CD8-positive, alpha-beta memory T cell (primary cell): ENCODE data around the gene VPS16. TPM values are rescaled to one million over a fixed set of nuclear protein-coding genes. Genes with fewer than 3 reads are reported as not detected.

Experiments used
- CTCF ChIA-PET: fragments of 350-600 bp; sonication (Branson Sonifier 250); formaldehyde crosslinking; loops from one replicate; lab custom pipeline; 2021; ENCODE audit warnings: antibody characterized with exemption; lab: Charles Lee
- POLR2A ChIA-PET: fragments of 350-600 bp; sonication (Branson Sonifier 250); formaldehyde crosslinking; loops from one replicate; lab custom pipeline; 2021; ENCODE audit warnings: antibody characterized with exemption; lab: Charles Lee
- DNase-seq, 5 donors: peaks; one replicate each; pipeline versions ENCODE4 v3.0.0 to v3.0.0-alpha.2; 2020 to 2022; ENCODE audit warnings: mixed read lengths in 1 of 5
- H3K27ac ChIP-seq: one replicate; pipeline ENCODE4 v1.7.0; 2013; ENCODE audit warnings: low read depth, mild to moderate bottlenecking, low read length, moderate library complexity
- H3K27me3 ChIP-seq: 2 replicates; pipeline ENCODE4 v1.7.0; 2013; ENCODE audit warnings: low read length, mild to moderate bottlenecking; ENCODE audit not compliant: insufficient read depth, poor library complexity, severe bottlenecking
- H3K36me3 ChIP-seq: 2 replicates; pipeline ENCODE4 v1.7.0; 2013; ENCODE audit warnings: mild to moderate bottlenecking, low read length, moderate library complexity; ENCODE audit not compliant: insufficient read depth
- H3K4me1 ChIP-seq: 2 replicates; pipeline ENCODE4 v1.7.0; 2013; ENCODE audit warnings: mild to moderate bottlenecking, low read length, moderate library complexity; ENCODE audit not compliant: insufficient read depth
- H3K4me3 ChIP-seq: 2 replicates; pipeline ENCODE4 v1.7.0; 2013; ENCODE audit warnings: mild to moderate bottlenecking, low read length
- H3K9me3 ChIP-seq: 2 replicates; pipeline ENCODE4 v1.7.0; 2013; ENCODE audit warnings: mild to moderate bottlenecking, low read length
- H3K27ac Mint-ChIP-seq, 8 donors: one replicate each; pipeline ENCODE4 v1.8.0; 2020 to 2021; ENCODE audit warnings: mixed read lengths in 8 of 8, mild to moderate bottlenecking in 6 of 8, inconsistent platforms in 3 of 8, moderate library complexity in 3 of 8
- H3K27me3 Mint-ChIP-seq, 2 donors: one replicate each; pipeline ENCODE4 v1.8.0; 2020 to 2021; ENCODE audit warnings: mixed read lengths in 2 of 2, mild to moderate bottlenecking in 1 of 2, moderate library complexity in 1 of 2
- H3K36me3 Mint-ChIP-seq, 3 donors: one replicate each; pipeline ENCODE4 v1.8.0; 2020 to 2021; ENCODE audit warnings: mixed read lengths in 3 of 3, inconsistent platforms in 1 of 3, mild to moderate bottlenecking in 1 of 3
- H3K4me1 Mint-ChIP-seq, 3 donors: one replicate each; pipeline ENCODE4 v1.8.0; 2020 to 2021; ENCODE audit warnings: mixed read lengths in 3 of 3, inconsistent platforms in 1 of 3, mild to moderate bottlenecking in 1 of 3
- H3K4me3 Mint-ChIP-seq, 7 donors: one replicate each; pipeline ENCODE4 v1.8.0; 2020 to 2021; ENCODE audit warnings: mixed read lengths in 7 of 7, mild to moderate bottlenecking in 6 of 7, moderate library complexity in 4 of 7, inconsistent platforms in 2 of 7
- H3K9me3 Mint-ChIP-seq, 5 donors: one replicate each; pipeline ENCODE4 v1.8.0; 2020 to 2022; ENCODE audit warnings: mixed read lengths in 5 of 5, mild to moderate bottlenecking in 3 of 5, moderate library complexity in 2 of 5, inconsistent platforms in 1 of 5
- polyA plus RNA-seq: library from polyadenylated mRNA; unstranded; fragments of 300-500 nt; fragmentation: Illumina TruSeq; gene quantifications from one replicate; pipeline ENCODE4 v1.2.3, GENCODE V29; 2021
- total RNA-seq, 2 experiments: library from RNA; stranded (reverse); gene quantifications; one replicate each; pipeline ENCODE4 v1.2.3, GENCODE V29; 2021

The VPS16 gene
- total and polyA plus RNA-seq, 3 experiments from 2014 or later = 40.1 to 49.1 (median 47.8) TPM

DNA sequence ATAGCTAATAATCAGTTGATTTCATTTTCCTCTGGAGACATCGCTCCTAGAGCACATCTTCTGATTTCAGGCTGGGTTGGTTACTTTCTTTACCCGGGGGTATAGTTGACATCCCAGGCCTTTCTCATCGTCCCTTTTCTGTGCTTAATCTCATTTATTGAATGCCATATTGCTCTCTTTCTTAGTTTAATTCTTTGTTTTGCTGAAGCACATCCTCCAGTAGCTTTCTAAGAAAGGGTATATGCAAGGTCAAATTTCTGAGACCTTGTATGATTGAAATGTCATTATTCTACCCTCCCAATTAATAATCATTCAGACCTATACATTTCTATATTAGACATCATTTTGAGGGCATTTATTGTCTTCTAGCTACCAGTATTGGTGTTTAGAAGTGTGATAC, 28.4 kb upstream of the VPS16 start:
- no peak for DNase-seq
- no peak overlapping the region for H3K27ac ChIP-seq
- Mint-ChIP-seq H3K4me3 (no peak overlapping the region), H3K27ac (no peak overlapping the region), H3K27me3 (peaks cover 28 to 54% of the 10 kb centered on the region in 2 donors), H3K4me1 (no peaks in the 10 kb centered on the region), H3K9me3 (peaks cover 0 to 6% (median 0%) of the 10 kb centered on the region in 5 donors), H3K36me3 (peaks cover 0 to 21% (median 2%) of the 10 kb centered on the region in 3 donors)
- no peaks in the 10 kb centered on the region for H3K9me3 ChIP-seq
- ChIA-PET CTCF (interaction anchor here (1.3 kb wide), 1 partner anchor 10 kb away, joined by 3 read pairs; no protein-coding TSS in a partner anchor), POLR2A (no interaction called here)
- no peaks in the 10 kb centered on the region for H3K36me3 ChIP-seq
- H3K4me1 ChIP-seq = no peaks in the 10 kb centered on the region
- no peak overlapping the region for H3K4me3 ChIP-seq
- H3K27me3 ChIP-seq = peaks cover 5% of the 10 kb centered on the region

DNA sequence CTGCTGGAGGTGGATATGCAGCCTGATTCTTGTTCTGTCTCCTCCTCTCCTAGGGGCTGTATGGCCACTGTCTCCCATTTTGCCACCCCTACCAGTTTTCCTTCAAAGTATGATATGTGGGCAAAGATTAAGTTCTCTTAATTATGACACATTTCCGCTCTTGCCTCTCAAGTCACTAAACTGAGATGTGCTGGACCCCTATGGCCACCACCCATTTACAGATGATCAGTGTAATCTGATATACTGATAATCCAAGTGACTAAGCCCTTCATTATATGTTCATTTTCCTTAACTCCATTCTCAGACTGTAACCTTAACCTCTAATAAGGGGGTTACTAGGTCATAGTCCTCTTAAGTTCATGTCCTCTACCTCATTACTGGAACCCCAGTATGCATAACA, 26.5 kb upstream of the VPS16 start:
- Histone ChIP-seq H3K27me3 (peaks cover 5% of the 10 kb centered on the region), H3K36me3 (no peaks in the 10 kb centered on the region), H3K4me3 (no peak overlapping the region), H3K9me3 (no peaks in the 10 kb centered on the region), H3K27ac (no peak overlapping the region), H3K4me1 (no peaks in the 10 kb centered on the region)
- peaks cover 0 to 6% (median 0%) of the 10 kb centered on the region in 5 donors for H3K9me3 Mint-ChIP-seq
- H3K36me3 Mint-ChIP-seq = peaks cover 0 to 19% (median 2%) of the 10 kb centered on the region in 3 donors
- no peak for DNase-seq
- H3K27me3 Mint-ChIP-seq = peaks cover 26 to 42% of the 10 kb centered on the region in 2 donors
- ChIA-PET CTCF (no interaction called here), POLR2A (no interaction called here)
- H3K4me3 Mint-ChIP-seq = no peak overlapping the region
- H3K4me1 Mint-ChIP-seq = no peaks in the 10 kb centered on the region
- H3K27ac Mint-ChIP-seq = no peak overlapping the region

GRCh38 chr20:2814587-2815051, 25.9 kb upstream of the VPS16 start, which contains the start of gene C20orf141:
Gene C20orf141 (plus strand): TSS chr20:2814987. CDS start chr20:2815185, 198 bp downstream.
- ChIA-PET CTCF (no interaction called here), POLR2A (no interaction called here)
- no peak within 1 kb of the TSS for H3K4me3 Mint-ChIP-seq
- H3K4me3 ChIP-seq = no peak within 1 kb of the TSS
- peaks cover 0 to under 1% (median 0%) of the 10 kb centered on the region in 3 donors for H3K4me1 Mint-ChIP-seq
- no peaks in the 10 kb centered on the region for H3K9me3 ChIP-seq
- H3K36me3 Mint-ChIP-seq = peaks cover 0 to 18% (median 2%) of the 10 kb centered on the region in 3 donors
- H3K27ac ChIP-seq = peak within 1 kb of the TSS; percentile 9
- H3K27ac Mint-ChIP-seq = no peak within 1 kb of the TSS
- H3K27me3 ChIP-seq = peaks cover 5% of the 10 kb centered on the region
- no peaks in the 10 kb centered on the region for H3K4me1 ChIP-seq
- peaks cover 27 to 42% of the 10 kb centered on the region in 2 donors for H3K27me3 Mint-ChIP-seq
- DNase-seq = no peak
- no peaks in the 10 kb centered on the region for H3K36me3 ChIP-seq
- peaks cover 0 to 6% (median 0%) of the 10 kb centered on the region in 5 donors for H3K9me3 Mint-ChIP-seq

GRCh38 chr20:2815242-2815900, 25.2 kb upstream of the VPS16 start:
- no peak for DNase-seq
- Mint-ChIP-seq H3K9me3 (peaks cover 0 to 6% (median 0%) of the 10 kb centered on the region in 5 donors), H3K27me3 (peaks cover 26 to 48% of the 10 kb centered on the region in 2 donors), H3K27ac (no peak overlapping the region), H3K36me3 (peaks cover 0 to 18% (median 2%) of the 10 kb centered on the region in 3 donors), H3K4me1 (peaks cover 5 to 8% (median 7%) of the 10 kb centered on the region in 3 donors), H3K4me3 (no peak overlapping the region)
- POLR2A ChIA-PET = no interaction called here
- H3K27me3 ChIP-seq = peaks cover 5% of the 10 kb centered on the region
- H3K4me1 ChIP-seq = no peaks in the 10 kb centered on the region
- H3K4me3 ChIP-seq = no peak overlapping the region
- CTCF ChIA-PET = no interaction called here
- no peaks in the 10 kb centered on the region for H3K36me3 ChIP-seq
- H3K27ac ChIP-seq = no peak overlapping the region
- H3K9me3 ChIP-seq = no peaks in the 10 kb centered on the region

DNA sequence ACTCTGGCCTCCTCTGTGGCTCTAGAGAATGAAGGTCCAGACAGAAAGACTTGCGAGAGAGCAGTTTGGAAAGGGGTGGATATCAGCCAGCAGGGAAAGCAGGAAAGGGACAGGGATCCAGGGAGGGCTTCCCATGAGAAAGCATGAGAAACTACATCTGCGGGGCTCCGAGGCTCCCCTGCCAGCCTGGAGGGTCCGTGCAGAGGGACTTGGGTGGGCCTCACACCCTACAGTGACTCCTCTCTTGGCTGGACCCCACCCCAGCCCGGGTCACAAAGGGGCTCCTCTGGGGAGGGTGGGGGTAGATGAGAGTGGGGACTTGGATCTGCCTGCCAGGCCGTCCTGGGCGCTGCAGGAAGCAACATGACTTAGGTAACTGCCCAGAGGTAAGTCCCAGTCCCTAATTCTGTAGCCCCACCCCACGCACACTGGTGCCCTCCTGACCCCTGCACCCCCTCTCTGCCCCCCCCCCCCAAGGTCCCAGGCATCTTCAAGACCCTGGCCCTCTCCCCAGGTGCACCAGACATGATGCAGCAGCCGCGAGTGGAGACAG, 24.4 kb upstream of the VPS16 start, which contains the start of gene TMEM239:
TMEM239 (plus strand) TSS at position 335 of the 553 bp plus-strand sequence; CDS start at position 526, 191 bp downstream.
- Histone ChIP-seq H3K4me1 (no peaks in the 10 kb centered on the region), H3K4me3 (no peak within 1 kb of the TSS), H3K27me3 (peaks cover 5% of the 10 kb centered on the region), H3K27ac (no peak within 1 kb of the TSS), H3K36me3 (no peaks in the 10 kb centered on the region), H3K9me3 (no peaks in the 10 kb centered on the region)
- POLR2A ChIA-PET = no interaction called here
- CTCF ChIA-PET = no interaction called here
- Mint-ChIP-seq H3K4me3 (no peak within 1 kb of the TSS), H3K9me3 (peaks cover 0 to 5% (median 0%) of the 10 kb centered on the region in 5 donors), H3K36me3 (peaks cover 0 to 15% (median 2%) of the 10 kb centered on the region in 3 donors), H3K27ac (no peak within 1 kb of the TSS), H3K4me1 (peaks cover 5 to 9% (median 7%) of the 10 kb centered on the region in 3 donors), H3K27me3 (peaks cover 21 to 44% of the 10 kb centered on the region in 2 donors)
- no peak for DNase-seq

DNA sequence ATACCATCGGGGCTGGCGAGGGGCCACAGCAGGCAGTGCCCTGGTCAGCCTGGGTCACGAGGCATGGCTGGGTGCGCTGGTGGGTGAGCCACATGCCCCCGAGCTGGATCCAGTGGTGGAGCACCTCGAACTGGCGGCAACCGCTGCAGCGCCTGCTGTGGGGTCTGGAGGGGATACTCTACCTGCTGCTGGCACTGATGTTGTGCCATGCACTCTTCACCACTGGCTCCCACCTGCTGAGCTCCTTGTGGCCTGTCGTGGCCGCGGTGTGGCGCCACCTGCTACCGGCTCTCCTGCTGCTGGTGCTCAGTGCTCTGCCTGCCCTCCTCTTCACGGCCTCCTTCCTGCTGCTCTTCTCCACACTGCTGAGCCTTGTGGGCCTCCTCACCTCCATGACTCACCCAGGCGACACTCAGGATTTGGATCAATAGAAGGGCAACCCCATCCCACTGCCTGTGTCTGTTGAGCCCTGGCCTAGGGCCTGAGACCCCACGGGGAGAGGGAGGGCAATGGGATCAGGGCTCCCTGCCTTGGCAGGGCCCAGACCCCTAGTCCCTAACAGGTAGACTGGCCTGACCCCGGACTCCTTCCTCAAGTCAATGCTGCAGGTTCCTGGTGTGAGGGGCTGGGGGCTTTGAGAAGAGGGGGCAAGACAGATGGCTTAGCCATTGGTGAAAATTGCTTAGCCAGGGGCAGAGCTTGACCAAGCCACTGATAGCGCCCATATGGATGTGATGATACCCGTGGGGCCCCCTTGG, 23.8 kb upstream of the VPS16 start:
- Histone ChIP-seq H3K27ac (no peak overlapping the region), H3K4me1 (peaks cover 4% of the 10 kb centered on the region), H3K9me3 (no peaks in the 10 kb centered on the region), H3K27me3 (peaks cover 4% of the 10 kb centered on the region), H3K4me3 (no peak overlapping the region), H3K36me3 (no peaks in the 10 kb centered on the region)
- Mint-ChIP-seq H3K36me3 (peaks cover 0 to 12% (median 2%) of the 10 kb centered on the region in 3 donors), H3K4me3 (no peak overlapping the region), H3K27ac (no peak overlapping the region), H3K9me3 (peaks cover 0 to 5% (median 0%) of the 10 kb centered on the region in 5 donors), H3K4me1 (peaks cover 10 to 14% (median 11%) of the 10 kb centered on the region in 3 donors), H3K27me3 (peaks cover 20 to 41% of the 10 kb centered on the region in 2 donors)
- DNase-seq = peak in 1 of 5 donors; percentile 36
- ChIA-PET CTCF (no interaction called here), POLR2A (no interaction called here)

DNA sequence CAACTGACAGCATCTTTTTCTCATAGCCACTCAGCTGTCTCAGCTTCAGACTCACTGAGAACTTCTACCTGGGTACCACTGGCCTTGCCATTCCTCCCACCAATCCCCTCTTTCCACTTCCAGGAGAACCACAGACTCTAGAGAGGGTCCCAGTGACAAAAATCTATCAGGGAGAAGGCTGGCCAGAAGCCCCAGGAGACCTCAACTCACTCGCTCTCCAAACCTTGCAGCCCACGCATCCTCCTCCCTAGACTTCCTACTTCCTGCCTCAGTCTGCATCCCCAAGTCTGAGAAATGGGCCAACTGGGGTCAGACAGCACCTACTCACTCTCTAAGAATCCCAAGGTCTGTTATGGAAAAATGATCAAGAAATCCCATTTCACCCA, 23.2 kb upstream of the VPS16 start:
- no peak for DNase-seq
- CTCF ChIA-PET = no interaction called here
- H3K9me3 ChIP-seq = no peaks in the 10 kb centered on the region
- H3K36me3 ChIP-seq = no peaks in the 10 kb centered on the region
- peaks cover 5% of the 10 kb centered on the region for H3K4me1 ChIP-seq
- no peak overlapping the region for H3K27ac Mint-ChIP-seq
- H3K4me3 Mint-ChIP-seq = no peak overlapping the region
- H3K4me1 Mint-ChIP-seq = peaks cover 16 to 18% (median 16%) of the 10 kb centered on the region in 3 donors
- peaks cover 0 to 6% (median 2%) of the 10 kb centered on the region in 3 donors for H3K36me3 Mint-ChIP-seq
- POLR2A ChIA-PET = no interaction called here
- H3K27me3 ChIP-seq = no peaks in the 10 kb centered on the region
- peaks cover 0 to 3% (median 0%) of the 10 kb centered on the region in 5 donors for H3K9me3 Mint-ChIP-seq
- no peak overlapping the region for H3K27ac ChIP-seq
- H3K4me3 ChIP-seq = no peak overlapping the region
- H3K27me3 Mint-ChIP-seq = peaks cover 18 to 40% of the 10 kb centered on the region in 2 donors
